ENCODE data around the gene RNF38. TPM values are rescaled to one million over a fixed set of nuclear protein-coding genes. Genes with fewer than 3 reads are reported as not detected.

RNF38 gene
- total RNA-seq, 4 donors from 2014 or later: 25.5 to 55.5 (median 32.0) TPM

GRCh38 chr9:36382484-36382883, 17.6 kb downstream of the RNF38 start:
- Histone ChIP-seq H3K4me3 (no peak overlapping the region), H3K27ac (no peak overlapping the region), H3K4me1 (peaks cover 0 to 50% (median 4%) of the 10 kb centered on the region in 4 donors), H3K9me3 (no peaks in the 10 kb centered on the region), H3K27me3 (no peaks in the 10 kb centered on the region), H3K36me3 (peaks cover 0 to 8% (median 0%) of the 10 kb centered on the region in 3 donors)
- TF ChIP-seq, protein P1, sequence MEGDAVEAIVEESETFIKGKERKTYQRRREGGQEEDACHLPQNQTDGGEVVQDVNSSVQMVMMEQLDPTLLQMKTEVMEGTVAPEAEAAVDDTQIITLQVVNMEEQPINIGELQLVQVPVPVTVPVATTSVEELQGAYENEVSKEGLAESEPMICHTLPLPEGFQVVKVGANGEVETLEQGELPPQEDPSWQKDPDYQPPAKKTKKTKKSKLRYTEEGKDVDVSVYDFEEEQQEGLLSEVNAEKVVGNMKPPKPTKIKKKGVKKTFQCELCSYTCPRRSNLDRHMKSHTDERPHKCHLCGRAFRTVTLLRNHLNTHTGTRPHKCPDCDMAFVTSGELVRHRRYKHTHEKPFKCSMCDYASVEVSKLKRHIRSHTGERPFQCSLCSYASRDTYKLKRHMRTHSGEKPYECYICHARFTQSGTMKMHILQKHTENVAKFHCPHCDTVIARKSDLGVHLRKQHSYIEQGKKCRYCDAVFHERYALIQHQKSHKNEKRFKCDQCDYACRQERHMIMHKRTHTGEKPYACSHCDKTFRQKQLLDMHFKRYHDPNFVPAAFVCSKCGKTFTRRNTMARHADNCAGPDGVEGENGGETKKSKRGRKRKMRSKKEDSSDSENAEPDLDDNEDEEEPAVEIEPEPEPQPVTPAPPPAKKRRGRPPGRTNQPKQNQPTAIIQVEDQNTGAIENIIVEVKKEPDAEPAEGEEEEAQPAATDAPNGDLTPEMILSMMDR (IDR thresholded peaks at IDR 0.05): no peak
- TF ChIP-seq POLR2A (IDR thresholded peaks at IDR 0.05): no peak
- TF ChIP-seq EP300 (IDR thresholded peaks at IDR 0.05): no peak
- DNase-seq (ENCODE audit: low spot score in 2 of 2): no peak

DNA sequence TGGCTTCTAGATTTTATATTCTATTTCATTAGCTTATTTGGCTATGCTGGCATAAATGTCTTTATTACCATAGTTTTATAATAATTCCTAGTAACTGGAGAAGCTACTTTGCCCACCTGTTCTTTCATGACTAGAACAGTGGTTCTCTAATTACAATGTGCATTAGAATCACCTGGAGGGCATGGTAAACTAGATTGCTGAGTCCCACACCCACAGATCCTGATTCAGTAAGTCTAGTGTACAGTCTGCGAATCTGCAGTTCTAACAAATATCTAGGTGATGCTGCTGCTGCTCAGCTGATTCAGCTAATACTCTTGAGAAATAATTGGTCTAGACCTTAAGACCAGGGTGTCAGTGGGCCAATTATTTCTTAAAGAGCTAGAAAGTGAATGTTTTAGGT, 35.5 kb downstream of the RNF38 start:
- WGBS, 2 donors: 95 to 100% methylated on average over 1 of the region's 1 CpG
- TF ChIP-seq, protein P1 (IDR thresholded peaks at IDR 0.05): no peak
- H3K27ac ChIP-seq: no peak overlapping the region
- no peak overlapping the region for H3K4me3 ChIP-seq
- DNase-seq (ENCODE audit: low spot score in 2 of 2): no peak
- H3K27me3 ChIP-seq: no peaks in the 10 kb centered on the region
- H3K9me3 ChIP-seq: no peaks in the 10 kb centered on the region
- H3K4me1 ChIP-seq: no peaks in the 10 kb centered on the region
- H3K36me3 ChIP-seq: peaks cover 0 to 48% (median 0%) of the 10 kb centered on the region in 3 donors

DNA sequence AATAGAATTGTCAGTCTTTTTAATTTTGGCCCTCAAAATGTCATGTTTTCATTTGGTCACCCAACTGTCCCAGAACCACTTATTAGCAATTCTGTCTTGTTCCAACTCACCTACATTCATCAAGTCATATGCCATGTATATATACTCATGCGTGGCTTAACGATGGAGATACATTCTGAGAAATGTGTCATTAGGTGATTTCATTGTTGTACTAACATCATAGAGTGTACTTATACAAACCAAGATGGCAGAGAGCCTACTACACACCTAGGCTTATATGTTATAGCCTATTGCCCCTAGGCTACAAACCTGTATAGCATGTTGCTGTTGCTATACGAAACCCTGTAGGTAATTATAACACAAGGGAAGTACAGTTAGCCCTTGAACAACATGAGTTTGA, 36.6 kb downstream of the RNF38 start:
- DNase-seq (ENCODE audit: low spot score in 2 of 2): no peak
- Histone ChIP-seq H3K27ac (no peak overlapping the region), H3K36me3 (peaks cover 0 to 37% (median 0%) of the 10 kb centered on the region in 3 donors), H3K9me3 (no peaks in the 10 kb centered on the region), H3K4me3 (no peak overlapping the region), H3K4me1 (peaks cover 0 to 1% (median 0%) of the 10 kb centered on the region in 4 donors), H3K27me3 (no peaks in the 10 kb centered on the region)
- TF ChIP-seq POLR2A (IDR thresholded peaks at IDR 0.05) (no peak), EP300 (IDR thresholded peaks at IDR 0.05) (no peak)
- TF ChIP-seq, protein P1 (IDR thresholded peaks at IDR 0.05): no peak
- 97% methylated on average over 3 of the region's 3 CpGs; no CpG with 5 or more reads in 1 of the 2 donors for WGBS, 2 donors

DNA sequence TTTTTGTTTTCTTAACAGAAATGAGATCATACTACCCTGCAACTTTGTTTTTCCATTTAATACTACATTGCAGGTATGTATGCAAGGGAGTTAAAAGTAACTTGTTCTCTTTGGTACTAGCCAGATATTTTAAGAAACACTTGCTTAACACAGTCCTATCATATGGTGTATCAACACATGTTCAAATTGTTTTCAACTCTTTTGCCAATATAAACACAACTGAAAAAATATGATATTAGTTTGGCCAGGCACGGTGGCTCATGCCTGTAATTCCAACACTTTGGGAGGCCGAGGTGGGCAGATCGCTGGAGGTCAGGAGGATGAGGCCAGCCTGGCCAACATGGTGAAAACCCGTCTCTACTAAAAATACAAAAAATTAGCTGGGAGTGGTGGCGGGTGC, 41.6 kb downstream of the RNF38 start:
- Histone ChIP-seq H3K9me3 (no peaks in the 10 kb centered on the region), H3K4me3 (no peak overlapping the region), H3K27me3 (no peaks in the 10 kb centered on the region), H3K27ac (no peak overlapping the region), H3K36me3 (peaks cover 0 to 47% (median 0%) of the 10 kb centered on the region in 3 donors), H3K4me1 (peaks cover 0 to 9% (median 0%) of the 10 kb centered on the region in 4 donors)
- no peak for DNase-seq (ENCODE audit: low spot score in 2 of 2)
- 70 to 75% methylated on average over 5 of the region's 5 CpGs for WGBS, 2 donors
- no peak for TF ChIP-seq POLR2A (IDR thresholded peaks at IDR 0.05)
- TF ChIP-seq, protein P1 (IDR thresholded peaks at IDR 0.05): no peak
- TF ChIP-seq EP300 (IDR thresholded peaks at IDR 0.05): no peak

- H3K27ac ChIP-seq: no peak overlapping the region
- H3K27me3 ChIP-seq: no peaks in the 10 kb centered on the region
- H3K4me3 ChIP-seq: no peak overlapping the region
- H3K36me3 ChIP-seq: peaks cover 0 to 51% (median 0%) of the 10 kb centered on the region in 3 donors
- no peaks in the 10 kb centered on the region for H3K9me3 ChIP-seq
- DNase-seq (ENCODE audit: low spot score in 2 of 2): no peak
- no peak for TF ChIP-seq POLR2A (IDR thresholded peaks at IDR 0.05)
- peaks cover 0 to 9% (median 0%) of the 10 kb centered on the region in 4 donors for H3K4me1 ChIP-seq
- WGBS, 2 donors: 70 to 81% methylated on average over 1 of the region's 1 CpG
These were observed 42.4 kb downstream of the RNF38 start for GRCh38 chr9:36357639-36358038.

DNA sequence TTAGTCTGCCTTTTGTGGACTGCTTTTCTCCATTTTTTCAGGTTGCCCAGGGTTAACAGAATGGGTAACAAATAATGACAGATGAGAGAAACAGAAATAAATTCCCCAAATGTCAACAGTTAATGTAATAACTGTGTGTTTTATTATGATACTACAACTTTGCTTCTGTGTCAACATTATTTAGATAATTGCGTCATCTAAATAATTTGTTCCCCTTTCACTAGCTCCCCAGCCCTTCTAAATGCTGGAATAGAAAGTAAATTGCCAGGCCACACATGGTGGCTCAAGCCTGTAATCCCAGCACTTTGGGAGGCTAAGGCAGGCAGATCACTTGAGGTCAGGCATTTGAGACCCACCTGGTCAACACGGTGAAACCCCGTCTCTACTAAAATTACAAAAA, 53.5 kb downstream of the RNF38 start:
- no peak overlapping the region for H3K4me3 ChIP-seq
- no peak for DNase-seq (ENCODE audit: low spot score in 2 of 2)
- H3K9me3 ChIP-seq: no peaks in the 10 kb centered on the region
- WGBS, 2 donors: 95 to 99% methylated on average over 3 of the region's 3 CpGs
- no peak overlapping the region for H3K27ac ChIP-seq
- no peaks in the 10 kb centered on the region for H3K4me1 ChIP-seq
- H3K27me3 ChIP-seq: no peaks in the 10 kb centered on the region
- TF ChIP-seq, protein P1 (IDR thresholded peaks at IDR 0.05): no peak
- TF ChIP-seq EP300 (IDR thresholded peaks at IDR 0.05) (no peak), POLR2A (IDR thresholded peaks at IDR 0.05) (no peak)
- H3K36me3 ChIP-seq: peaks cover 0 to 86% (median 6%) of the 10 kb centered on the region in 3 donors
